HG03175 (cell line): ENCODE data around the gene ATP6V1B1.

Experiments
- ATAC-seq: cut with Tn5 transposase; IDR thresholded peaks from one replicate; pipeline ENCODE4 v1.9.1; 2021; ENCODE audit warnings: mild to moderate bottlenecking, moderate library complexity; ENCODE audit not compliant: unreplicated experiment

The ATP6V1B1 gene

DNA sequence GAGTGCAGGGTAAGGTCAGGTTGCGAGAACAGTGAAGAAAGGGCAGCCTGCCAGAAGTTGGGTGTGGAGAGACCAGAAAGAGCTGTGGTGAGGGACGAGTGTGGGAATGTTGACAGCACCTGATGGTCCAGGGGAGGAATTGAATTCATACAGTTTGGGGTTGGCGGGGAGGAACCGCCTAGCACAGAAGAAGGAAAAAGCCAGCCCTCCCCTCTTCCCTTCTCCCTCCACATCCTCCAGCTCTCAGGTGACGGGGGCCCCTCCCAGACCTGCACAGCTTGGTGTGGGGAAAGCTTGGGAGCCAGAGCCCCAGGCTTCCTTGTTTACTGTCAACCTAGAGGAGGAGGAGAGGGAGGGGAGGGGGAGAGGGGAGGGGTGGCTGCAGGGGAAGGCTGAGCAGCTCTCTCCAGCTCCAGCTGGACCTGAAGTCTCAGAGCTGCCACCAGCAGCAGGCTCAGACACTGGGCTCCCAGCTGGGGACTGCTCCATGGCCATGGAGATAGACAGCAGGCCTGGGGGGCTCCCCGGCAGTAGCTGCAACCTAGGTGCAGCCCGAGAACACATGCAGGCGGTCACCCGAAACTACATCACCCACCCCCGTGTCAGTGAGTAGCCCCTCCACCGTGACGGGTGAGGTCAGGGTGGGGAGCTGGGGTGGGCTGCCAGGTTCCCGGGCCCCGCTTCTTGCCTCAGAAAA is at the start of gene ATP6V1B1:
Gene ATP6V1B1, plus strand, starts transcription at position 433 of the 697 bp plus-strand sequence. Its CDS starts 55 bp downstream, at position 488.
- ATAC-seq, result no peak

DNA sequence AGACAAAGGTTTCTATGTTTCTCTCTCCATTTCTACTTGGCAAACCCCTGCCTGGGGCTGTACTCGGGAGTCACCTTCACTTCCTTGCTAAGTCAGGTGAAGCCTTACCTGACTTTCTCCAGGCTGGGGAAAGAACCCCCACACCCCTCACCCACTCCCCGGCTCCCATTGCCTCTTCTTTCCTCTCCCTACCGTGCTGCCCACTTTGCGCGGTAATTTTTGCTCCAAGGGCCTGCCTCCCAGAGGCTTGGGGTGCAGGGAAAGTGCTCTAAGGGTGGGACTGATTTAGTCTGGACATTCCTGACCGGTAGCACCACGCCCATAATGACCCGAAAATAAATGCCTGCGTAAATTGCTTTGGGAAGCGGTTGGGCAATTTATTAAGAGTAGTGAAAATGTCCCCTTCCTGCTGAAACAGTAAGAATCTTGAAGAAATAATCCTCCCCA is 49.1 kb upstream of the ATP6V1B1 start:
- no peak for ATAC-seq

DNA sequence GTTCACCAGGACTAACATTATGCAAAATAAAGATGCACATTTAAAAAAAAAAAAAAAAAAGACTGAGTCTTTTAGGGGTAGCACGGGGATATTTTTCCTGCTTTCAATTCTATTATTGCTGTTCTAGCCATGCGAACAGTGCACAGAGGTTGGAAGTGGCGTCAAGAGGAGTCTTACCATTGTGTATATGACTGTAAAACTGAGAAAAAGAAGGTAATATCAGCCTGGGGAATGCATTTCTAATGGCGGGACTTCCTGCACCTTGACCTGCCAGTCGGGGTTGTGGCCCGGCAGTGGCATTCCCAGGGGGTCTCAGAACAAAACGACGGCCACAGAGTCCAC is 48.5 kb upstream of the ATP6V1B1 start:
- ATAC-seq, result no peak

DNA sequence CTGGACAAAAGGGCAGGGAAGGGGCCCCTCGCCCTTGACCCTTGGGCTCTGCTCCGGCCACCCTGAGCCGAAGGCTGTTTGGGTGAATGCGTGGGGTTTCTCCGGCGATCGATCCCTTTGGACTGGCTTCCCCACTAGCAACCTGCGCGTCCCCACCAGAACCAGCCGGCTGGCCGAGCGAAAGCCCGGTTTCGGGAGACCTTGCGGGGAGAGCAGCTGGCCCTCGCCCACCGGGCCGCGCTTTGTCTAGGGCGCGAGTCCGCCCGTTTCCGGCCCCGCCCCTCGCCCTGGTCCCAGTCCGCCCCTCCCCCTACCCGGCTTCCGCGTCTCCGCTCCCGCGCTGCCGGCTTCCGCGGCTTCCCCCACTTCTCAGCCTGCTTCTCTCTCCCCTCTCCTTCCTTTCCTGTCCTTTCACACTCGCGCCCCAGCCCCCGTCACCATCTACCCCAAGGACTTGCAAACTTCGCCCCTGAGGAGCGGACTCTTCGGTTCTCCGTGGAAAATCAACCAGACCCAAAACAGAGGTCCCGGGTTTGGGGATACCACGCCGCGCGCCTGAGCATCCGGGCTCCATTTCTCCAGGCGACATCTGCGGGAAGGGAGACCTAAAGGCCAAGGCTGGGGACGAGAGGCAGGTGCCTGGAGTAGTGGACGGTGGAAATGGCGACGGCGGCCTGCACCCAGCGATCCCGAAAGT is 48.0 kb upstream of the ATP6V1B1 start:
- no peak for ATAC-seq

DNA sequence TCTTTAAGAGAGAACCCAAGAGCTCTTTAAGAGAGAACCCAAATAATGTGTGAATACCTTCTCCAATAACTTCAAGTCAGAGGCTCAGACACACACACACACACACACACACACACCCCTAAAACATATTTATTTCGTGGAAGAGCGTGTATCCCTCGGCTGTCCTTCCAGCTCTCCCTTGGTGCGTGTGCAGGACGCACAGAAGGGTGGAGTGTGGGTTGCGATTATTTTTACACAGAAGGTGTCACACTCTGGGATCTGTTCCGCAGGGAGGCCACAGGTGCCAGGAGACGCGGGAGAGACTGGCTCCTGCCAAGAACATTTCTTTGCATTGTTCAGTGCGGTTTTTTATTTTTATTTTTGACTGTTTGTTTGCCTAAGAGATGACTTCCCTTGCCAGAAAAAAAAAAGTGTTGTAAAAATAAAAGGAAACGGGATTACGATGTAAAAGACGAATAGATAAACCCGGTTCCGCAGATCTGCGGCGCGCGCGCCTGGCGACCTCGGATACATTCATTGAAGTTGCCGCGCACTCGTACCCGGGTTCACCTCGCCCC is 47.3 kb upstream of the ATP6V1B1 start:
- no peak for ATAC-seq

DNA sequence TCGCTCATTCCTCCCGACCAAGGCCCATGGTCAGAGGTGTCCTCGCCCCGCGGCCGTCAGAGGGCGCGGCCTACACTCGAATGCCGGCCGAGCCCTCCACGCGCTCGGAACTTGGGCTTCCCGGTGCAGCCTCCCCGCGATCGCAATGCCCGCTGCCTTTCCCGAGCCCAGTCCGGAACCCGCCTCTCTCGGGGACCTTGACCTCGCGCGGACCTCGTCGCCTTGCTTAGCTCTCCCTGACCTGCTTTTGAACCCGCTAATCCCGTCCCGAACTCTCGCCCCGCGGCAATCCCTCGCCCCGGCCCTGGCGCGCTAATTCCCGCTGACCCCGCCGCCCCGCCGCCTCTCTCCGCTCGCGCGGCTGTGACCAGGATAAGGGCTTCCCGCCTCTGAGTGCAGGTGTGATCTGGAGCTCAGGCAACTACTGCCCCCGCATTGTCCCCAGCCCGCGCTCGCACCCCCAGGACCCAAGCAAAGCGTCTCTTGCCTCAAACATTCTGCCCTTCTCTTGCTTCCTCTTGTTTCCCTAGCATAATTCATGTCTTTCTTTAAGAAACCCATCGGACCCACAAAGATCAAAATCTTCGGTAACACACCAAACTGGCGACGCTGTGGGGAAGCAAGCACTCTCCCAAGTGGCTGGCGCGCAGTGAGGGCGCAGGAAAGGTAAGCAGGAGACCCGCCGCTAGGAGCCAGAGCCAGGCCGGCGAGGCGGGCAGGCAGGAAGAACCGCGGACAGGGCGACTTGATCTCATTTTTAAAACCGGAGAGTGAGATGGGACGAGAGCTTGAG is 46.6 kb upstream of the ATP6V1B1 start:
- no peak for ATAC-seq

DNA sequence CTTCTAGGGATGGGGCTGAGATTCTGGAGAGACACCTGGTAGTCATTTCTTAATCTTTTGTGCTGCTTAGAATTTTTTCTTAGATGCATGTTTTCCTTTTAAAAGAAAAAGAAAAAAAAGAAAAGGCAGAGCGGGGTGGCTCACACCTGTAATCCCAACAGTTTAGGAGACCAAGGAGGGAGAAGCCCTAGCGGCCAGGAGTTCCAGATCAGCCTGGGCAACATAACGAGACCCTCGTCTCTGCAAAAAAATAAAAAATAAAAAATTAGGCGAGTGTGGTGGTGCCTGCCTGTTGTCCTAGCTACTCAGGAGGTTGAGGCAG is 46.0 kb upstream of the ATP6V1B1 start:
- no peak for ATAC-seq

DNA sequence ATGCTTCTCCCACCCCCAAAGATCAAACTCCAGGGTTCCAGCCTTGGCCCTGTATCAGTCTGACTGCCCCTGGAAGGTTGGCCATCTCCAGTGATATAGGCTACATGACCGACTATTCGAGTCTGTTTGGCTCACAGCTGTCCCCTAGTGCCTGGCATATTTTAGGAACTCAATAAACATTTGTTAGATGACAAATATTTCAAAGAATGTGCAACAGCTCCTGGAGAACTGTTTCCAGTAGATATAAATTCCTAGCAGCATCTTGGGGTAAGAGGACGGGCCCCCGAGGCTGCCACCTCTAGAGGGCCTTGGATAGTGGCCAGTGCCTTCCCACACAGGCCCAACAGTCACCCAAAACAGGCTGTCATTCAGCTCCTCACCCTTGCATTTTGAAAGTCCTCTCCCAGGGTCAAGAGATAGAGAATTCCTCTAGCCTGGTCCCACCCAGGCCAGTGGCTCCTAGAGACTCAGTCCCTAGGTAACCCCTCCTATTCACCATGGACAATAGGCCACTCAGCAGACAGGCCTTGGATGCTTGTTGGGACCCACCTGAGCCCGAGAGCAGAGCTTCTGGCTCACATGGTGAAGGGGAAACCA is 45.1 kb upstream of the ATP6V1B1 start:
- ATAC-seq, result no peak

DNA sequence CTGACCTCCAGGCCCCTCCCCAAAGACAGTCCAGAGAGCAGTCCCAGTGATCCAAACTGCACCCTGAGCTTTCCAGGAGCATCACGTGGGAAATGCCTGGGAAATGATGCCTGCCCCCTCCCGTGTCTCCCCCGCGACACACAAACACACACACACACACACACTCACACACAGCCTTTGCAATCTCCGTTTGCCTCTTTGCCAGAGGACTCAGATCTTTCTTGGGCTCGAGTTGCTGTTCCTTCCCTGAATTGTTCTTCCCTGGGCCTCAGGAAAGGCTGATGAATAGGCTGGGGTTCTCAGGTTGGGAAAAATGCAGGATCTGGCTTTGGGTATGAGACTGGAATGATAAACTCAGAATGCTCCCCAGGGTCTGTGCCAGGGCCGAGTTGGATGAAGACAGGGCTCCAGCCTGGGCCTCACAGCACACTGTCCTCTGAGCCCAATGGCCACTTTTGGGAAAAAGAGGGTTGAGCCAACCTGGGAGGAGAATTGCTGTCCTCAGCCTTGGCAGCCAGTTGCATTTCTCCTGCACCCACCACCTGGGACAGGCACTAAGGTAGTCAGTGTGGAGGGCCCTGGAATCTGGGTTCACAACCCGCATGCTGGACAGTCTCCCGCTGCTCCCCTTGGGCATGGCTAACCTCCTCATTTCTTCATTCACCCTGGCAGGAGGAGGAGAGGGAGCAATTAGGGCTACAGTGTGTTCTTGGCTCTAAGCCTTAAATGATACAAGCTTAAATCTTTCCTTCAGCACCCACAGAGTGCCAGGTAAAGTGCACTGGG is 43.9 kb upstream of the ATP6V1B1 start:
- no peak for ATAC-seq

DNA sequence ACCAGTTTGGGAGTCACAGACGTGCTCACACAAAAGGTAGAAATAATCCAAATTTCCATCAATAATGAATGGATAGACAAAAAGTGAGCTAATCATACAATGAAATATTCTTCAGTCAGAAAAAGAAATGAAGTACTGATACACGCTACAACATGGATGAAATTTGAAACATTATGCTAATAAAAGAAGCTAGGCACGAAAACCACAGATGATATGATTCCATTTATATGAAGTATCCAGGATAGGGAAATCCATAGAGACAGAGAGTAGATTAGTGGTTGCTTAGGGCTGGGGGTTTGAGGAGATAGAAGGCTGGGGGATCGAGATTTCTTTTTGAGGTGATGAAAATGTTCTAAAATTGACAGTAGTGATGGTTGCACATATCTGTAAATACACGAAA is 43.0 kb upstream of the ATP6V1B1 start:
- no peak for ATAC-seq

DNA sequence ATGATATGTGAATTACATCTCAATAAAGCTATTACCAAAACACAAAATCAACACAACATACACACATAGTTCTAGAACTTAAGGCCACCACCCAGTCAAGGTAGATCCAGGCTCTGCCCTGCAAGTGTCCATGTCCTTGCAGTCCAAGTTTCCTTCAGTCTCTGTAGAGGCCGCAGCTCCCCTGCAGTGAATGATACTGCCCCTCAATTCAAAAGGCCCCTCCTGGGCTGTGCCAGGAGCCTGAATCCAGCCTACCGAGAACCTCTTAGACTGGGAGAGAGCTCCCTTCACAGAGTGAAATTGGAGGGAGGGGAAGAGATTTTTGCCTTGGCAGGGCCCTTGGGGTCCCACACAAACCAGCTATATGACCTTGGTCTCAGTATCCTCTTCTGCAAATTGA is 42.5 kb upstream of the ATP6V1B1 start:
- no peak for ATAC-seq

DNA sequence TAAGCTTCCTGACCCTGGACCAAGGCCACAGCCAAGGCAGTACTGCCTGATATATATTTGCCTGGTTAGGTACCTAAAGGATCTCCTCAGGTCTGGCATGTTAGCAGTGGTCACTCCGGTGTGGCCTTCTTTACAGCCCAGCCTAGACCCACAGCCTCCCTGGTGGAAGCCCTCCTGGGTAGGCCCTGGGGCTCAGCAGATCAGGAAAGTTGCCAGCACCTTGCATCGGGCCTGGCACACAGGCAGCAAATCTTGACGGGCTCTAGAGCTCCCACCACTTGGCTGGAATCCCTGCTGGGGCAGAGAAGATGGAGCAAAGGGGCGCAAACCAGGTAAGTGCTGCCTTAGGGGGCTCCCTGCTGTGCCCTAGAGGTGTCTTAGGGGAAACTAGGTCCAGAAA is 40.9 kb upstream of the ATP6V1B1 start:
- ATAC-seq, result no peak

DNA sequence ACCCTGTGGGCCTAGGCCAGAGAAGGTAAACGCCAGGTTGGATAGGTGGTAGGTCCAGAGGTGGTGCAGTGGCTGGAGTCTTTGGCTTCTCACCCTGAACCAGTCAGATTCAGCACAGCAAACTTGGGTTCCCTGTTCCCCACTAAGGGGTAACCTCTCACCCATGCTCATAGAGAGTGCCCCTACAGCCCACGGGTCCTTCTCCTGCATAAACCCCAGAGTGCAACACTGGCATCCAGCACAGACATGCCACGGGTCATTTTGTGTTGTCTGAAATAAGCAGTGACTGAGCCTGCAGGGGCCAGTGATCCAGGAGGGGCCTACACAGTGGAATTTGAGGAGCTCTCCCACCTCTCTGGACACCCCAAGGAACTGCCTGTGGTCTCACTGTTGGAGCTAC is 40.5 kb upstream of the ATP6V1B1 start:
- no peak for ATAC-seq

DNA sequence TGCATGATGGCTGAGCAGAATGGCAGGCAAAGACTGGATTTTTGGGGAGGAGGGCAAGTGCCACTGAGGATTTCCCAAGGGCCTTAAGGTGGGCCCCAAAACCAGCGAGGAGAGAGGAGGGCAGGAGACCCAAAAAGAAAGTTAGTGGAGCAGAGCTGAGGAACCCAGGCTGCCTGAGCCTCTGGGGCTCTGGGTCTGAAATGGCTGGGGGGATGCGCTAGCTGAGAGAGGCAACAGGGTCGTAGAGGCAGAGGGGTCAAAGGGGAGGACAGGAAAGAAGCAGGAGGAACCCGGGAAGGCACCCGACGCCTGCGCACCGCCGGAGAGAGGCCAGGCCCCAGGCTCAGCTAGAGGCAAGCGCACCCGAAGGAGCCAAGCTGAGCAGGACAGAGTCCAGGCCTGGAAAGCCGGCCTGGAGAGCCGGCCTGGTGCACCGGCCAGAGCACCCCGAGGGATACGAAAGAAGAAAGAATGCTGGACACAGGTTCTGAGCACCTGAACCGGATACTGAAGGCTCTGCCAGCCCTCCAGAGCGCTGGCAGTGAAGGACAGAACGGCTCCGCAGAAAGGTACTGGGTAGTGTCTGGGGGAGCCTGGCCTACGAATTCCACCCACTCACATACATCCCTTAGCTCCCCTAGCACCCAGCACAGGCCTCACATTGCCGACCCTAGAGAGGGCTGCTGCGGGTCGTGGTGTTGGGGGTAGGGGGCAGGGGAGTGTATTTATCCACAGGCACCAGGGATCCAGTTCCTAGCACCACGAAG is 39.5 kb upstream of the ATP6V1B1 start:
- ATAC-seq, result no peak

DNA sequence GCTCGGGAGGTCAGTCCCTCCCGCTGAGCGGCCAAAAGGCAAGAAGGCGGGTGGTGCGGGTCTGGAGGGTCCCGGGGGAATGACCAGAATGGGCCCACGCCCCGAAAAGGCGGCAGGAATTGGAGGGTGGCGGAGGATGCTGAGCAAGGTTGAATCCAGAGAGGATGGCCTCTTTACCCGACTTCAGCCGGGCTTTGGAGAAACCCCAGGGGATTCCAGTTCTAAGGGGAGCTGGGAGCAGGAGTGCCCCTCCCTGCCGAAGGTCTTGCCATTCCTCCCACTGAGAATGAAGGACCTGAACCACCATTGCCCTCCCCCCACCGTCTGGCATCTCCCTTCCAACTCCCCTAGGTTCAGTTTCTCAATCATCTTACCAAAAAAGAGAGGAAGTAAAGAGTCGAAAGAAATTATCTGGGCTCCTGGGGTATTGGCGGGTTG is 38.9 kb upstream of the ATP6V1B1 start:
- ATAC-seq, result no peak

DNA sequence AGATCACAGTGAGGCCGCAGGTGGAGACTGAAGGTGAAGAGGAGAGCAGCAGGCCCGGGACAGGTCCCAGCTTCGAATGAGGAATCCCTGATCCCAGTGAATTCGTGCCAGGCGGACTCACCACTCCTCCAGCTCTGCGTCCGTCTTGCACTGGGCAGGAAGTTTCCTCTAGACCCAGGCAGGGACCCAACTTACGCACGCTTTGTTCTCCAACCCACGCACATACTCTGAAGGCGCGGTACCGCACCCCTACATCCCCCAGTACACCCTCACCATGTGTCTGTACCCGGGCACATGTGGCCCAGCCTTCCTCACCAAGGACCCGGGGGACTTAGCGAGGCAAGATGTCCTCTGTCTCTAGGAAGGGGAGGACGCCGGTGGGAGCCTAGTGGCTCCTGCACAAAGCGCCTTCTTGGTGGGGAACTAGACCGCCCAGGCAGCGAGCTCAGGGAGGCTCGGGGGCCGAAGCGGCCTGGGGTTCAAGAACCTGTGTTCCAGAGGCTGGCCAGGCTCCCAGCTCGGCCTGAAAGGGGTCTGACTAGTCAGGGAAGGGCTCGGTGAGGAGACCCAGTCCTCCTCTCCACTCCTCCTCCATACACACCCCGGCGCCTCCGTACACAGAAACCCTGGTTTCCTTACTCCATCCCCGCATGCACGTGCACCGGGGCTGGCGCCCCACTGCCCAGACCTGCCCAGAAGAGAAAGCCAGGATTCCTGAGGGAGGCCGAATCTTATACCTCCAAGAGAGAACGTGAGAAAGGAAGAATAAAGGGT is 38.3 kb upstream of the ATP6V1B1 start:
- ATAC-seq, result no peak

DNA sequence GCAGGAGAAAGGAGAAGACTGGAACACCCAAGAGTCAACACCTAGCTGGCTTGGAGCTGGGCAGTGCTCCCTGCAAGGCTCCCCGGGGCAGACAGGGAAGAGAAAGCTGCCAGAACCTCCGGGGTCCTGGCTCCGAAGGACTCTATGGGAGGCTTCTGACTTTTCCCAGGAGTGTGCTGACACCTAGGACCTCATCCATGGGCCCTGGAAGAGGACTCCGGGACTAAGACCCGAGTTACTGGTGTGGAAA is 37.8 kb upstream of the ATP6V1B1 start:
- ATAC-seq, result no peak

DNA sequence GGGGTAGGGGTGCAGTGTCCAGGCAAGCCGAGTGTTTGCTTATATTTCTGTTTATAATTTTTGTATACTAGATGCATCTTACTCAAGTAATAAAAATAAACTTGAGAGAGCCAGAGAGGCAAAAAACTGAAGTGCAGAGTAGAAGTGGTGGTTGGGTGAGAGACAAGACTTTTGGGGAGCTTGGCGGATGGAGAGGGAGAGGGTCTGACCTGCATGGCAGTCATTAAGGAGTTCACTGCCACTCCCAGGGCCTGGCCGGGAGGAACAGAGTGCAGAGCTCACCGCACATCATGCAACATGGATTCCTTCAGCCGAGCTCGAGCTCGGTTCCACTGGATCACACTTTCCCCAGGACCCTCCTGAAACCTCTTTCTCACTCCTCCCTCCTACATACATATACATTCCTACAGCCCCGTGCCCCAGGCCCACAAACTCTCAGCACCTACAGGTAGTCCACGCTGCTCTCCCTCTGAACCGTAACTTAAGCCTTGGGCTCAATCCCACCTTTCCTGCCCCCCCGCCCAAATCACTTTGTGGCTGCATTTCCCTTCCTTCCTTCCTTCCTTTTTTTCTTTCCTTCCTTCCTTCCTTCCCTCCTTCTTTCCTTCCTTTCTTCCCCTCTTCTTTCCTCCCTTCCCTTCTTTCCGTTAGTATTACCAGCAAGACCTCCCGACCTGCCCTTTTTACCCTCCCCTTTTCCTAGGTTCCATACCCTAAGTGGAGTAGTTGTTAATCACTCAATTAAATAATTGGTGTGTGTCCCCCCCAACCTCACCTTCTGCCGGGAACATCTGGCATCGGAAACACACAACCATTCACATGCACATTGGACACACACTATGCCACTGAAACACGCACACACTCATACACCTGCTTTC is 37.1 kb upstream of the ATP6V1B1 start:
- ATAC-seq, result no peak
